ENCODE results near the gene TRIM66.

DNA sequence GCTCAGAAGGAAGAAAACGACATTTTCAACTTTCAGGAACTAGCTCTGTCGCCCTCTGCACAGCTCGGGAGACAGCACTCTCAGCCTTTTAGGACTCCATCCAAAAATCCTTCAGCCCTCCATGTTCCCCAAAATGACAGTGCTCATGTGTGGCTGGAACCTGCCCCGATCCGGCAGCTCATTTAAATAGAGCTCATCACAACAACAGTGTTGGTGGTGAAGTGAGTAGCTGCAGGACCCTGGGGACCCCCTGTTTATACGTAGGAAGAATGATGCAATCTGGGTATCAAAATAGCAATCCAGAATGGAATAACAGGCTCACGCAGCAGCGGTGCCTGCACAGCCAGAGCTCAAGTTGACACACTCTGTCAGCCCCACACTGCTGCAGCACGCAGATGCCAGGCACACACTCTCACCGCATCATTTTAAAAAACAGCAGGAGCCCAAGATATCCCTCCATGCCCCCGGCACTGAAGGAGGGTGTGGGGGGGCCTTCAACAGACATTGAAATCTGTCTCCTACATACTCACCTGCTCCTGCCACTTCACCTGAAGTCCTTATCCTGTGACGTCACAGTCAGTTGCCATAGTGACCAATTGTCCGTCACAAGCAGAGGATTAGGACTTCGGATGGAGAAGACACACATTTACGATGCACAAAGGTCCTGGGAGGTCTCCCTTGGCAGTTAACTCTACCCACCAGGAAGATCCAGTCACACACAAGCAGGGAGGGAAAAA lies 24.0 kb downstream of the TRIM66 start:
- TF ChIP-seq, protein P1, sequence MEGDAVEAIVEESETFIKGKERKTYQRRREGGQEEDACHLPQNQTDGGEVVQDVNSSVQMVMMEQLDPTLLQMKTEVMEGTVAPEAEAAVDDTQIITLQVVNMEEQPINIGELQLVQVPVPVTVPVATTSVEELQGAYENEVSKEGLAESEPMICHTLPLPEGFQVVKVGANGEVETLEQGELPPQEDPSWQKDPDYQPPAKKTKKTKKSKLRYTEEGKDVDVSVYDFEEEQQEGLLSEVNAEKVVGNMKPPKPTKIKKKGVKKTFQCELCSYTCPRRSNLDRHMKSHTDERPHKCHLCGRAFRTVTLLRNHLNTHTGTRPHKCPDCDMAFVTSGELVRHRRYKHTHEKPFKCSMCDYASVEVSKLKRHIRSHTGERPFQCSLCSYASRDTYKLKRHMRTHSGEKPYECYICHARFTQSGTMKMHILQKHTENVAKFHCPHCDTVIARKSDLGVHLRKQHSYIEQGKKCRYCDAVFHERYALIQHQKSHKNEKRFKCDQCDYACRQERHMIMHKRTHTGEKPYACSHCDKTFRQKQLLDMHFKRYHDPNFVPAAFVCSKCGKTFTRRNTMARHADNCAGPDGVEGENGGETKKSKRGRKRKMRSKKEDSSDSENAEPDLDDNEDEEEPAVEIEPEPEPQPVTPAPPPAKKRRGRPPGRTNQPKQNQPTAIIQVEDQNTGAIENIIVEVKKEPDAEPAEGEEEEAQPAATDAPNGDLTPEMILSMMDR (IDR thresholded peaks at IDR 0.05; ENCODE audit: low read depth, low read length), result no peak
- TF ChIP-seq MAX (IDR thresholded peaks at IDR 0.05; ENCODE audit: low read depth, low read length), result no peak

All from NB4 (cell line).